K562 (cell line): ENCODE results near the gene PELI2. TPM values are rescaled to one million over a fixed set of nuclear protein-coding genes. Genes with fewer than 3 reads are reported as not detected.

Source experiments
- HEY1 ChIP-seq: fragments of 250-450 bp; sonication (Bioruptor Pico); IDR thresholded peaks from 2 replicates; pipeline ENCODE4 v1.5.0; 2020; ENCODE audit warnings: mild to moderate bottlenecking, moderate library complexity, borderline replicate concordance
- polyA plus RNA-seq, 8 experiments: library from polyadenylated mRNA; depleted of rRNA in 4 of 8; stranded (reverse) in 5 of 8; unstranded in 3 of 8; fragments of >200 nt; fragmentation: Nextera tagmentation in 2 of 8; fragmentation: Illumina TruSeq in 1 of 8; extraction: Ambion mirVana in 2 of 8; extraction: Trizol in 1 of 8; gene quantifications; 2 replicates each; pipeline versions ENCODE4 v1.2.1 to v1.2.3, GENCODE V29; 2011 to 2014; ENCODE audit warnings: inconsistent platforms in 1 of 8, missing spikeins in 1 of 8
- total RNA-seq, 7 experiments: library from RNA; depleted of rRNA in 6 of 7; stranded (reverse); fragments of >200 nt in 6 of 7; fragmentation: Illumina TruSeq in 2 of 7; extraction: Trizol in 2 of 7; gene quantifications; 2 replicates each; pipeline versions ENCODE4 v1.2.1 to v1.2.3, GENCODE V29; 2011 to 2021; ENCODE audit warnings: low replicate concordance in 1 of 7
- TF ChIP-seq, protein P1 (sequence below): fragments of 250-450 bp; sonication (Bioruptor Pico); IDR thresholded peaks from 2 replicates; pipeline ENCODE4 v1.5.0; 2020; ENCODE audit warnings: mild to moderate bottlenecking, borderline replicate concordance
- TF ChIP-seq, protein P2 (sequence below): fragments of 450-650 bp; IDR thresholded peaks from 2 replicates; pipeline ENCODE4 v1.6.1; 2016; ENCODE audit warnings: mild to moderate bottlenecking
- TF ChIP-seq, protein P3 (sequence below): sonication (generic); IDR thresholded peaks from 2 replicates; pipeline ENCODE4 v1.6.1; 2016
- TF ChIP-seq, protein P4 (sequence below): fragments of 200-800 bp; sonication (Bioruptor generic); IDR thresholded peaks from 2 replicates; pipeline ENCODE4 v1.6.1; 2017; ENCODE audit warnings: missing genetic modification characterization, missing compliant biosample characterization

The PELI2 gene
- total and polyA plus RNA-seq, 9 of the 15 experiments (the other 6 are each of a cell fraction or from before 2014, with no cell fraction given) = 0.20 to 1.5 (median 0.44) TPM

DNA sequence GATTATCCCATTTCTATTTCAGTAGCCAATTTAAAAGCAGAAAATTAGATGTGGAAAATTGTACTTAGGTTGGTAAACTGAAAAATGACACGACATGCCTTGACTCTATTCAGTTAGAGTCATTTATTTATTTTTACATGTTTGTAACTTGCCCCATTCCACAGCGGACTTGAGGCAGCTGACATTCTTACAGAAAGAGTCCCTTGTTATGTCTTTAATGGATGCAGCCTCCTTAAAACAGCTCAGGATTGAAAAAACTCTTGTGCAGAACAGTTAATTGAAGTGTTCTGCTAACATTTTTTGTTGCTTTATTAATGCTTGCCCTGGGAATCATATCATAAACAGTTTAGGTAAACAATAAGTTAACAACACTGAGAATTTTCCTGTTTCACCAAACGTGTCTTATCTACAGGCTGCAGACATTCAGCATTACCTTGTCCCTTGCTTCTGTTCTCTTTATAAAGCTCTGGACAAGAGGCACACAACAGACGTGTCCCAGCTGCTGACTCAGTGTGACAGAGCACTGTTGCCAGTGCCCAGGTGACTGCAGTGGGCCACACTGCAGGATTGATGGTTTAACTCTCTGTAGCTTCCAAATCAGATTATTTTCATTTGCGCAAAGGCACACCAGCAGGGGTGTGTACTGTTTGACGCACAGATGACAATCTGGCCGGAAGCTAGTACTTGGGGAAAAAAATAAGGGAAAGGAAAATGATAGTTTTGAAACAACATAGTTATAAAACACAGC, 101.6 kb downstream of the PELI2 start (continued):
- TF ChIP-seq, protein P1, sequence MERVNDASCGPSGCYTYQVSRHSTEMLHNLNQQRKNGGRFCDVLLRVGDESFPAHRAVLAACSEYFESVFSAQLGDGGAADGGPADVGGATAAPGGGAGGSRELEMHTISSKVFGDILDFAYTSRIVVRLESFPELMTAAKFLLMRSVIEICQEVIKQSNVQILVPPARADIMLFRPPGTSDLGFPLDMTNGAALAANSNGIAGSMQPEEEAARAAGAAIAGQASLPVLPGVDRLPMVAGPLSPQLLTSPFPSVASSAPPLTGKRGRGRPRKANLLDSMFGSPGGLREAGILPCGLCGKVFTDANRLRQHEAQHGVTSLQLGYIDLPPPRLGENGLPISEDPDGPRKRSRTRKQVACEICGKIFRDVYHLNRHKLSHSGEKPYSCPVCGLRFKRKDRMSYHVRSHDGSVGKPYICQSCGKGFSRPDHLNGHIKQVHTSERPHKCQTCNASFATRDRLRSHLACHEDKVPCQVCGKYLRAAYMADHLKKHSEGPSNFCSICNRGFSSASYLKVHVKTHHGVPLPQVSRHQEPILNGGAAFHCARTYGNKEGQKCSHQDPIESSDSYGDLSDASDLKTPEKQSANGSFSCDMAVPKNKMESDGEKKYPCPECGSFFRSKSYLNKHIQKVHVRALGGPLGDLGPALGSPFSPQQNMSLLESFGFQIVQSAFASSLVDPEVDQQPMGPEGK (CRISPR knock-in tag) = no peak
- TF ChIP-seq, protein P2, sequence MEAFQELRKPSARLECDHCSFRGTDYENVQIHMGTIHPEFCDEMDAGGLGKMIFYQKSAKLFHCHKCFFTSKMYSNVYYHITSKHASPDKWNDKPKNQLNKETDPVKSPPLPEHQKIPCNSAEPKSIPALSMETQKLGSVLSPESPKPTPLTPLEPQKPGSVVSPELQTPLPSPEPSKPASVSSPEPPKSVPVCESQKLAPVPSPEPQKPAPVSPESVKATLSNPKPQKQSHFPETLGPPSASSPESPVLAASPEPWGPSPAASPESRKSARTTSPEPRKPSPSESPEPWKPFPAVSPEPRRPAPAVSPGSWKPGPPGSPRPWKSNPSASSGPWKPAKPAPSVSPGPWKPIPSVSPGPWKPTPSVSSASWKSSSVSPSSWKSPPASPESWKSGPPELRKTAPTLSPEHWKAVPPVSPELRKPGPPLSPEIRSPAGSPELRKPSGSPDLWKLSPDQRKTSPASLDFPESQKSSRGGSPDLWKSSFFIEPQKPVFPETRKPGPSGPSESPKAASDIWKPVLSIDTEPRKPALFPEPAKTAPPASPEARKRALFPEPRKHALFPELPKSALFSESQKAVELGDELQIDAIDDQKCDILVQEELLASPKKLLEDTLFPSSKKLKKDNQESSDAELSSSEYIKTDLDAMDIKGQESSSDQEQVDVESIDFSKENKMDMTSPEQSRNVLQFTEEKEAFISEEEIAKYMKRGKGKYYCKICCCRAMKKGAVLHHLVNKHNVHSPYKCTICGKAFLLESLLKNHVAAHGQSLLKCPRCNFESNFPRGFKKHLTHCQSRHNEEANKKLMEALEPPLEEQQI = peak; percentile 77; the same call in 1 of the 2 replicates
- no peak for TF ChIP-seq HEY1 (CRISPR knock-in tag)
- TF ChIP-seq, protein P3, sequence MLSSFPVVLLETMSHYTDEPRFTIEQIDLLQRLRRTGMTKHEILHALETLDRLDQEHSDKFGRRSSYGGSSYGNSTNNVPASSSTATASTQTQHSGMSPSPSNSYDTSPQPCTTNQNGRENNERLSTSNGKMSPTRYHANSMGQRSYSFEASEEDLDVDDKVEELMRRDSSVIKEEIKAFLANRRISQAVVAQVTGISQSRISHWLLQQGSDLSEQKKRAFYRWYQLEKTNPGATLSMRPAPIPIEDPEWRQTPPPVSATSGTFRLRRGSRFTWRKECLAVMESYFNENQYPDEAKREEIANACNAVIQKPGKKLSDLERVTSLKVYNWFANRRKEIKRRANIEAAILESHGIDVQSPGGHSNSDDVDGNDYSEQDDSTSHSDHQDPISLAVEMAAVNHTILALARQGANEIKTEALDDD = peak; percentile 45
- TF ChIP-seq, protein P4, sequence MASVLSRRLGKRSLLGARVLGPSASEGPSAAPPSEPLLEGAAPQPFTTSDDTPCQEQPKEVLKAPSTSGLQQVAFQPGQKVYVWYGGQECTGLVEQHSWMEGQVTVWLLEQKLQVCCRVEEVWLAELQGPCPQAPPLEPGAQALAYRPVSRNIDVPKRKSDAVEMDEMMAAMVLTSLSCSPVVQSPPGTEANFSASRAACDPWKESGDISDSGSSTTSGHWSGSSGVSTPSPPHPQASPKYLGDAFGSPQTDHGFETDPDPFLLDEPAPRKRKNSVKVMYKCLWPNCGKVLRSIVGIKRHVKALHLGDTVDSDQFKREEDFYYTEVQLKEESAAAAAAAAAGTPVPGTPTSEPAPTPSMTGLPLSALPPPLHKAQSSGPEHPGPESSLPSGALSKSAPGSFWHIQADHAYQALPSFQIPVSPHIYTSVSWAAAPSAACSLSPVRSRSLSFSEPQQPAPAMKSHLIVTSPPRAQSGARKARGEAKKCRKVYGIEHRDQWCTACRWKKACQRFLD (CRISPR knock-in tag) = peak; percentile 54; the same call in 1 of the 2 replicates
